Heart right ventricle (tissue), 16 donors: ENCODE data around the gene RASGEF1C. TPM values are rescaled to one million over a fixed set of nuclear protein-coding genes. Genes with fewer than 3 reads are reported as not detected.

ENCODE experiments used
- ATAC-seq, 8 donors: fragments of 200-7000 bp; cut with Tn5 transposase; one replicate each; pipeline ENCODE4 v1.9.1; 2020; ENCODE audit warnings: mild to moderate bottlenecking in 8 of 8, moderate library complexity in 8 of 8, moderate number of reproducible peaks in 1 of 8
- DNase-seq, 2 donors: peaks; one replicate each; pipeline ENCODE4 v3.0.0-alpha.2; 2020
- H3K27ac ChIP-seq, 10 donors: fragments of 200-600 bp; sonication (generic) in 2 of 10; one replicate each; pipeline versions ENCODE4 v1.5.0 to v1.8.0; 2020 to 2022; ENCODE audit warnings: mild to moderate bottlenecking in 3 of 10
- H3K27me3 ChIP-seq, 7 donors: fragments of 200-600 bp; one replicate each; pipeline ENCODE4 v1.8.0; 2021 to 2022; ENCODE audit warnings: mild to moderate bottlenecking in 2 of 7
- H3K36me3 ChIP-seq, 9 donors: fragments of 200-600 bp; sonication (generic) in 1 of 9; one replicate each; pipeline versions ENCODE4 v1.5.0 to v1.8.0; 2020 to 2022; ENCODE audit warnings: mild to moderate bottlenecking in 2 of 9
- H3K4me1 ChIP-seq, 9 donors: fragments of 200-600 bp; sonication (generic) in 1 of 9; one replicate each; pipeline versions ENCODE4 v1.5.0 to v1.8.0; 2020 to 2022; ENCODE audit warnings: mild to moderate bottlenecking in 4 of 9
- H3K4me3 ChIP-seq, 10 donors: fragments of 200-600 bp; sonication (generic) in 2 of 10; one replicate each; pipeline versions ENCODE4 v1.5.0 to v1.8.0; 2020 to 2022; ENCODE audit warnings: mild to moderate bottlenecking in 7 of 10, moderate library complexity in 2 of 10
- H3K9me3 ChIP-seq, 11 donors: fragments of 200-600 bp in 10 of 11; sonication (generic) in 2 of 11; one replicate each; pipeline versions ENCODE4 v1.5.0 to v1.8.0; 2013 to 2022; ENCODE audit warnings: mild to moderate bottlenecking in 2 of 11, control low read depth in 1 of 11, moderate library complexity in 1 of 11
- WGBS, 2 donors: extraction: QIAGEN DNeasy Blood & Tissue Kit; methylation state at CpG; one replicate each; pipeline ENCODE4 v1.1.7; 2013; ENCODE audit warnings: inconsistent platforms in 1 of 2; 5-methylcytosine and 5-hydroxymethylcytosine counted together
- intact Hi-C, 10 donors: fragments of 100-400 bp; cut with DNase I; formaldehyde crosslinking; loops; one replicate each; pipeline versions ENCODE4 v1.11.1 to v1.14.2; 2022
- polyA plus RNA-seq, 2 donors: library from polyadenylated mRNA; stranded (reverse); fragments of 200-250 nt; gene quantifications; one replicate each; pipeline ENCODE4 v1.2.3, GENCODE V29; 2013
- total RNA-seq, 10 donors: library from RNA; stranded (reverse); fragmentation: NEBNext Ultra II Directional in 3 of 10; extraction: Animal tissue kit (Norgen Biotek cat#: 25700) in 3 of 10; gene quantifications; one replicate each; pipeline versions ENCODE4 v1.2.1 to v1.2.4, GENCODE V29; 2021 to 2023
- TF ChIP-seq, protein P1 (sequence below), 9 donors: fragments of 200-600 bp; sonication (generic) in 2 of 9; IDR thresholded peaks; one replicate each; pipeline versions ENCODE4 v1.5.0 to v1.8.0; 2021 to 2022; ENCODE audit warnings: antibody characterized with exemption in 9 of 9, mild to moderate bottlenecking in 5 of 9, moderate library complexity in 1 of 9
- donor health status: Arrhythmogenic right ventricular cardiomyopathy.
- donor health status: ischemic (EF 13 %, LVEDD 7.1; RV severe dilation, severe dysfunction).
- donor health status: healthy with polysubstance abuse.
- donor health status: DM: no; HTN: yes; CAD: no.
- donor health status: DM: no; HTN: no; CAD: no.
- donor health status: ischemic (EF 25% LVEDD 6.9; RV normal size, moderate dysfunction).
- donor health status: ischemic (EF 25% LVEDD 5.7; RV mildly dilated, moderate dysfunction).
- donor health status: healthy.
- donor health status: DM: yes; HTN: yes; CAD: no.
- donor health status: Ischemic cardiomyopathy.
- donor health status: ischemic (EF 35%, LVEDD 5.7; RV mildly dilated, moderate dysfunction).
- donor health status: nonischemic (EF 11% LVEDD 7.7; RV severe dilation, severe dysfunction).
- donor health status: DM: yes; HTN: yes; CAD: no.
- donor health status: PGD.
- donor health status: ischemic (EF 29% LVEDD 5.4; RV normal size, mild dysfunction).
- donor health status: nonischemic (EF 23%, LVEDD 6.1; RV moderate dilation, normal function).

Gene RASGEF1C
- total and polyA plus RNA-seq, 12 donors = 0.17 to 0.59 (median 0.26) TPM; not detected in 6

DNA sequence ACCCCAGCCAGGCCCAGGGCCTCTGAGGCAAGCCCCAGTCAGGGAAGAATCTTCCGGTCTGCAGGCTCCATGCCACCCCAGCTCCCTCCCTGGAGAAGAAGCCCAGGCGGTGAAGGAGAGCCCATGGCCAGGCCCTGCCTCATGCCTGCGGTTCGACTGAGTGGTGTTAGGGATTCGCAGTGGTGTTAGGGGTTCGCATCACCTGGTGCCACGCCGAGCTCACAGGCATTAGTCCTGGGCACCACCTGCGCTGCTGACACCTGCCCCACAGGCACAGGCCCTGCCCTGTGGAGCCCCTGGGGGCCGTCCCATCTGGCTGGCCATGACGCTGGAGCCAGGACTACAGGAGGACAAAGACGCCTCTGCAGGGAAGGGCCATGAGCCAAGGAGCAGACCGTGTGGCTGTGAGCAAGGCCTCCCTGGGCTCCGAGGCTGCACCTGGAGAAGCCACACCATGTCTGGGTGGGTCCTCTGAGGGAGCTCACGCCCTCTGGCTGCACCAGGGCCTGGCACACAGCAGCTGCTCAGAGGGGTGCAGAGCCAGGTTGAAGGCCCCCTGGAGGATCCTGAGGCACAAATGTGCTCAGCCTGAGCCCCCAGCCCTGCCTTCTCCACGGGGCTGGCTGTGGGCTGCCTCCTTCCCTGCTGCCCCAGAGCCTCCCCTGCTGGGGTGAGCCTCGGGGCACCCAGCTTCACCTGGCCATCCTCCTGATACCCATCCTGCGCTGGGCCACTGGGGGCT is 109.8 kb downstream of the RASGEF1C start:
- intact Hi-C loops = no loop called here
- 86 to 87% methylated on average over 18 of the region's 18 CpGs for WGBS, 2 donors
- DNase-seq = no peak

DNA sequence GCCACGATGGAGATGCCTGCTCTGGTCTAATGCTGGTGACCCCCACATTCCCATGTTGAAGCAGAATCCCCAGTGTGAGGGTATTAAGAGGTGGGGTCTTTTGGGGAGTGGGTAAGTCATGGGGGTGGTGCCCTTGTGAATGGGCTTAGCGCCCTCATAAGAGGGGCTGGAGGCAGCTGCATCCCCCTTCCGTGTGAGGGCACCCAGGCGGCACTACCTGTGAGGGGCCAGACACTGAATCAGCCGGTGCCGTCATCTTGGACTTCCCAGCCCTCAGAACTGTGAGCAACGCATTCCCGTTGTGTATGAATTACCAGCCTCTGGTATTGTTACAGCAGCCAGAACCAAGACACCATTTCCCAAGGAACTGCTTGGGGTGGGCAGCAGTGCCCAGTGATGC is 110.5 kb downstream of the RASGEF1C start:
- peaks cover 0 to 5% (median 0%) of the 10 kb centered on the region in 9 donors for H3K4me1 ChIP-seq
- TF ChIP-seq, protein P1, sequence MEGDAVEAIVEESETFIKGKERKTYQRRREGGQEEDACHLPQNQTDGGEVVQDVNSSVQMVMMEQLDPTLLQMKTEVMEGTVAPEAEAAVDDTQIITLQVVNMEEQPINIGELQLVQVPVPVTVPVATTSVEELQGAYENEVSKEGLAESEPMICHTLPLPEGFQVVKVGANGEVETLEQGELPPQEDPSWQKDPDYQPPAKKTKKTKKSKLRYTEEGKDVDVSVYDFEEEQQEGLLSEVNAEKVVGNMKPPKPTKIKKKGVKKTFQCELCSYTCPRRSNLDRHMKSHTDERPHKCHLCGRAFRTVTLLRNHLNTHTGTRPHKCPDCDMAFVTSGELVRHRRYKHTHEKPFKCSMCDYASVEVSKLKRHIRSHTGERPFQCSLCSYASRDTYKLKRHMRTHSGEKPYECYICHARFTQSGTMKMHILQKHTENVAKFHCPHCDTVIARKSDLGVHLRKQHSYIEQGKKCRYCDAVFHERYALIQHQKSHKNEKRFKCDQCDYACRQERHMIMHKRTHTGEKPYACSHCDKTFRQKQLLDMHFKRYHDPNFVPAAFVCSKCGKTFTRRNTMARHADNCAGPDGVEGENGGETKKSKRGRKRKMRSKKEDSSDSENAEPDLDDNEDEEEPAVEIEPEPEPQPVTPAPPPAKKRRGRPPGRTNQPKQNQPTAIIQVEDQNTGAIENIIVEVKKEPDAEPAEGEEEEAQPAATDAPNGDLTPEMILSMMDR (IDR thresholded peaks at IDR 0.05) = no peak
- DNase-seq = no peak
- ATAC-seq = no peak
- no peaks in the 10 kb centered on the region for H3K36me3 ChIP-seq
- intact Hi-C loops = no loop called here
- peaks cover 0 to 10% (median 5%) of the 10 kb centered on the region in 7 donors for H3K27me3 ChIP-seq
- no peak overlapping the region for H3K27ac ChIP-seq
- H3K9me3 ChIP-seq = peaks cover 0 to 2% (median 0%) of the 10 kb centered on the region in 11 donors
- 90 to 93% methylated on average over 8 of the region's 8 CpGs for WGBS, 2 donors
- no peak overlapping the region for H3K4me3 ChIP-seq

More for the DNA sequence above, 109.8 kb downstream of the RASGEF1C start:
- H3K27ac ChIP-seq = no peak overlapping the region
- TF ChIP-seq, protein P1 (IDR thresholded peaks at IDR 0.05) = no peak
- no peaks in the 10 kb centered on the region for H3K36me3 ChIP-seq
- no peak for ATAC-seq
- H3K4me3 ChIP-seq = no peak overlapping the region
- peaks cover 0 to 8% (median 5%) of the 10 kb centered on the region in 7 donors for H3K27me3 ChIP-seq
- peaks cover 0 to 3% (median 0%) of the 10 kb centered on the region in 11 donors for H3K9me3 ChIP-seq
- H3K4me1 ChIP-seq = no peaks in the 10 kb centered on the region

DNA sequence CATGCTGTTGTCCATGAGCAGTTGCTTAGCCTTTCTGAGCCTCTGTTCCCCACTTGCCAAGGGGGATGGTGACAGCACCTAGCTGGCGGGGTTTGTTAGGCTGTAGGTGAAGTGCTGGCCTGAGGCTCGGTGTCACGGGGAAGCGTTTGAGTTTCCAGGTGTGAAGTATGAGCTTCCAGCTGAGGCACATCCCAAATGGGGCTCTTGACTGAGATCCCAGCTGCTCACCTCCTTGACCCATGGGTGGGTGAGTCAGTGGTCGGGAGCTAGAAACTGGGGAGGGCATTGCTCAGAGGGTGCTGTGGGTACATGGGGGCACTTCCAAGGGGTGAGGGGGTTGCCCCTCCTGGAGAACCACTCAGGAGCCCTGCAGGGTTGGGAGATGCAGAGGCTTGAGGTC is 111.1 kb downstream of the RASGEF1C start:
- intact Hi-C loops = no loop called here
- Histone ChIP-seq H3K36me3 (no peaks in the 10 kb centered on the region), H3K4me3 (no peak overlapping the region), H3K27me3 (peaks cover 0 to 12% (median 5%) of the 10 kb centered on the region in 7 donors), H3K4me1 (peaks cover 0 to 8% (median 0%) of the 10 kb centered on the region in 9 donors), H3K27ac (no peak overlapping the region), H3K9me3 (no peaks in the 10 kb centered on the region)
- WGBS, 2 donors = 85 to 94% methylated on average over 5 of the region's 5 CpGs
- DNase-seq (no peak), ATAC-seq (no peak)
- TF ChIP-seq, protein P1 (IDR thresholded peaks at IDR 0.05) = no peak

DNA sequence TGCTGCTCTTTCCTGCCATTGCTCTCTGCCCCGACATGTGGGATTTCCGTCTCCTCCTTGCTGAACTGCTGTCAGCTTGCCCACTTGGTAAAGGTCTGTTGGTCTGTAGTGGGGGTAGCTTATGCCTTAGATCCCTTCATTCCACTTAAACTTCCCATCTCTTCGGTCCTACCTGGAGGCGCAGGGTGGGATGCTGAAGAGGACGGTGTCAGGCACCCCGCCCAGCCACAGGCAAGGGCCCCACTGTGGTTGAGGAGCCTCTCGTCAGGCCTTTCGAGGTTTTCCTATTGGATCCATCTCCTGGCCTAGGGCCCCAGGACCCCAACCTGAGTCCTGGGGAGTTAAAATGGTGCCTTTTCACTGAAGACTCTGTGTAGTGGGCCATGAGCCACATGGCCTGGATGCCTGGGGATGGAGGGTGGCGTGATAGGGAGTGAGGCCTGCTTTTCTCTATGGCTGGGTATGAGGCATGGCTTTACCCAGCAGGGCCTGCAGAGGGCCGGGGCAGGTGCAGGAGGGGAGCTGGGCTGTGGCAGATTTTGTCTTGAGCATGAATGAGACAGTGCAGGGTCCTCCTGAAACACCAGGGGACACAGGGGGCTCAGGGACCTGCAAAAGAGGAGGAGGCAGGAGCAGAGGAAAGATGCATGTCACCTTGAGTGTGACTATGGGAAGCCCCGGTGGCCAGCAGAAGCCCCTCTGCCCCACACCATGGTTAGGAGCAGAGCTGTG is 111.7 kb downstream of the RASGEF1C start:
- Histone ChIP-seq H3K4me3 (no peak overlapping the region), H3K36me3 (no peaks in the 10 kb centered on the region), H3K27ac (no peak overlapping the region), H3K4me1 (peaks cover 0 to 8% (median 0%) of the 10 kb centered on the region in 9 donors), H3K27me3 (peaks cover 0 to 12% (median 5%) of the 10 kb centered on the region in 7 donors), H3K9me3 (no peaks in the 10 kb centered on the region)
- ATAC-seq (no peak), DNase-seq (no peak)
- intact Hi-C loops = no loop called here
- TF ChIP-seq, protein P1 (IDR thresholded peaks at IDR 0.05) = no peak
- 90 to 94% methylated on average over 11 of the region's 11 CpGs for WGBS, 2 donors
